Lower lobe of right lung (tissue), 2 donors: Measurements from ENCODE around the gene LPO. TPM values are rescaled to one million over a fixed set of nuclear protein-coding genes. Genes with fewer than 3 reads are reported as not detected.

ENCODE experiments used
- ATAC-seq, 2 donors: fragments of 200-7000 bp; cut with Tn5 transposase; one replicate each; pipeline ENCODE4 v1.9.1; 2020 to 2022; ENCODE audit warnings: mild to moderate bottlenecking in 2 of 2, moderate library complexity in 2 of 2
- DNase-seq: peaks from one replicate; pipeline ENCODE4 v3.0.0-alpha.2; 2020
- H3K27ac ChIP-seq: fragments of 200-600 bp; one replicate; pipeline ENCODE4 v1.8.0; 2022
- H3K27me3 ChIP-seq: fragments of 200-600 bp; one replicate; pipeline ENCODE4 v1.8.0; 2022; ENCODE audit warnings: low read depth
- H3K36me3 ChIP-seq: fragments of 200-600 bp; one replicate; pipeline ENCODE4 v1.8.0; 2022; ENCODE audit warnings: mild to moderate bottlenecking
- H3K4me1 ChIP-seq: fragments of 200-600 bp; one replicate; pipeline ENCODE4 v1.8.0; 2022
- H3K4me3 ChIP-seq: fragments of 200-600 bp; one replicate; pipeline ENCODE4 v1.8.0; 2022; ENCODE audit warnings: mild to moderate bottlenecking
- H3K9me3 ChIP-seq: fragments of 200-600 bp; one replicate; pipeline ENCODE4 v1.8.0; 2022
- intact Hi-C: fragments of 100-400 bp; cut with DNase I; formaldehyde crosslinking; loops from one replicate; pipeline ENCODE4 v1.11.0; 2022
- total RNA-seq: library from RNA; stranded (reverse); fragmentation: NEBNext Ultra II Directional; extraction: Animal tissue kit (Norgen Biotek cat#: 25700); gene quantifications from one replicate; pipeline ENCODE4 v1.2.1, GENCODE V29; 2021
- TF ChIP-seq, protein P1 (sequence below): fragments of 200-600 bp; IDR thresholded peaks from one replicate; pipeline ENCODE4 v1.8.0; 2022; ENCODE audit warnings: antibody characterized with exemption, mild to moderate bottlenecking
- donor health status: DM: no; HTN: yes; CAD: no; lungs with severe emphysema.

LPO gene
- total RNA-seq, 1 donor from 2014 or later, result not detected

DNA sequence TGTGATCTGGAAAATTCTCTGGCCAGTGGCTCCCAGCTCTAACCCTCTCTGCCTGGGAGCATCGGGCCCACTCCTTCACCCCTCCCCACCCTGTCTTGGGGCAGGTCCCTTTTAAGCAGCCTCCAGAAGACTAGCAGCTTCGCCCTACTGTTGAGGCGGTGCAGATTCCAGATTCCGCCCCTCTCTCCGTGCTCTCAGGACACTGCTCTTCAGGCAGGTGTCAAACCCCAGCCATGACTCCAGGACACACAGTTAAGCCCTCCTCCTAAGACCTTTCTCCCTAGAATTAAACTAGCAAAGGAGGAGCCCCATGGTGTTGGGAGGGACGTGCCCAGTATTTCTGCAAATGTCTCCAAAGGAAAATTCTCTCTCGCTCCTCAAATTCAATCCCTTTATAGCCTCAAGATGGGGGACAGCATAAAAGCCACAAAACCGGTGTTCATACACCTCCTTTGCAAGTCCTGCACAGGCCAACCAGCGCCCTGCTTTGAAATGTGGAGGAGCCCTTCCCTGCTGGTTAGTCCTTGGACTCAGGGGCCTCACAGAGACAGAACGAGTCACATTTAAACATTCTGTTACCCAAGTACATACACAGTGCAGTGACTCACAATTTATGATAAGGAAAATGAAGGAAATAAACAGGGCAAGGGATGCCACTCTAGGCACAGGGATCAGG is 7.2 kb downstream of the LPO start:
- no peak overlapping the region for H3K4me3 ChIP-seq
- H3K27me3 ChIP-seq, result peaks cover 44% of the 10 kb centered on the region
- intact Hi-C loops, result no loop called here
- no peak overlapping the region for H3K27ac ChIP-seq
- H3K9me3 ChIP-seq, result no peaks in the 10 kb centered on the region
- DNase-seq, result no peak
- H3K4me1 ChIP-seq, result peaks cover 11% of the 10 kb centered on the region
- no peaks in the 10 kb centered on the region for H3K36me3 ChIP-seq
- no peak for ATAC-seq
- TF ChIP-seq, protein P1, sequence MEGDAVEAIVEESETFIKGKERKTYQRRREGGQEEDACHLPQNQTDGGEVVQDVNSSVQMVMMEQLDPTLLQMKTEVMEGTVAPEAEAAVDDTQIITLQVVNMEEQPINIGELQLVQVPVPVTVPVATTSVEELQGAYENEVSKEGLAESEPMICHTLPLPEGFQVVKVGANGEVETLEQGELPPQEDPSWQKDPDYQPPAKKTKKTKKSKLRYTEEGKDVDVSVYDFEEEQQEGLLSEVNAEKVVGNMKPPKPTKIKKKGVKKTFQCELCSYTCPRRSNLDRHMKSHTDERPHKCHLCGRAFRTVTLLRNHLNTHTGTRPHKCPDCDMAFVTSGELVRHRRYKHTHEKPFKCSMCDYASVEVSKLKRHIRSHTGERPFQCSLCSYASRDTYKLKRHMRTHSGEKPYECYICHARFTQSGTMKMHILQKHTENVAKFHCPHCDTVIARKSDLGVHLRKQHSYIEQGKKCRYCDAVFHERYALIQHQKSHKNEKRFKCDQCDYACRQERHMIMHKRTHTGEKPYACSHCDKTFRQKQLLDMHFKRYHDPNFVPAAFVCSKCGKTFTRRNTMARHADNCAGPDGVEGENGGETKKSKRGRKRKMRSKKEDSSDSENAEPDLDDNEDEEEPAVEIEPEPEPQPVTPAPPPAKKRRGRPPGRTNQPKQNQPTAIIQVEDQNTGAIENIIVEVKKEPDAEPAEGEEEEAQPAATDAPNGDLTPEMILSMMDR, result no peak

DNA sequence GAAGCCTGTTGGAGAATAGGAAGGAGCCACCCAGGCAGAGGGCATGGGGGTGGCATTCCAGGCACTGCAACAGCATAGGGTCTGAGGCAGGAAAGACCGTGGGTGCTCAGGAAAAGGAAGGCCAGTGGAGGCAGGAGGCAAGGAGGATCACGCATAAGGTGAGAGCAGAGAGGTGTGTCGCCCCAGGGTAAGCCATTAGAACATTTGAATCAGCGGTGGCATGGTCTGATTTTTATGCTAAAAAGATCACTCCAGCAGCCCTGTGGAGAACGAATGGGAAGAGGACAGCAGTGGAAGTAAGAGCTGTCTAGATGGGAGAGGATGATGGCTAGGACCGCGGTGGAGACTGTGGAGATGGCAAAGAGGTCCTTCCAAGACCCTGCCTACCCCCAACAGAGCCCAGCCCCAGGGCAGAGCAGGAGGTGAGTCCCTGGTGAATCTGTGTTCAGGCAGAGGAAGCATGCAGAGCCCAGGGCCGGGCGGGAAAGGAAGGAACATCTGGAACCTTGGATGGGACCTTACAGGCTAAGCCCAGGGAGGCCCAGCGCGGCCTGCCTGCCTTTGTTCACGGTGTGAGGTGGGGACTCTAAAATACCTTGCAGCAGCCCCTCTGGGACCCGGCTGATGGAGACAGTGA is 7.8 kb downstream of the LPO start:
- intact Hi-C loops, result no loop called here
- ATAC-seq (no peak), DNase-seq (no peak)
- TF ChIP-seq, protein P1, result no peak
- H3K27ac ChIP-seq, result no peak overlapping the region
- H3K4me1 ChIP-seq, result peaks cover 11% of the 10 kb centered on the region
- H3K9me3 ChIP-seq, result no peaks in the 10 kb centered on the region
- no peak overlapping the region for H3K4me3 ChIP-seq
- H3K36me3 ChIP-seq, result no peaks in the 10 kb centered on the region
- H3K27me3 ChIP-seq, result peaks cover 42% of the 10 kb centered on the region

DNA sequence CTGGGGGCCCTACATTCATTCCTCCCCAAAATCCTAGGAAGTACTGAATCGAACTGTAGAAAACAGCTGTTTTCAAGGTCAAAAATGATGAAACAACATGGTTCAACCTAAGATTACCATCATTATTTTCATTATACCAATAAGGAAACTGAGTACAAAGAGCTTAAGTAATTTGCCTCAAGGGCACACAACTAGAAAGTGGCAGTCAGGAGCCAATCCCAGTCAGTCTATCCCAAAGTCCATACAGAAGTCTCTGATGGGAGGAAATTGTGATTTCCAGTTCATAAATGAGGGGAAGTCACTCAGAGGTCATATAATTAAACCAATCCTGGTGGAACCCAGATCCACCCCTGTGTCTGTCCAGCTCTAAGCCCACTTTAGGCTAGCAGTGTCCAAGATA is 8.4 kb downstream of the LPO start:
- Histone ChIP-seq H3K4me3 (no peak overlapping the region), H3K4me1 (peaks cover 11% of the 10 kb centered on the region), H3K36me3 (no peaks in the 10 kb centered on the region), H3K27ac (no peak overlapping the region), H3K27me3 (peaks cover 36% of the 10 kb centered on the region), H3K9me3 (no peaks in the 10 kb centered on the region)
- no peak for DNase-seq
- ATAC-seq, result no peak
- intact Hi-C loops, result no loop called here
- TF ChIP-seq, protein P1, result no peak

DNA sequence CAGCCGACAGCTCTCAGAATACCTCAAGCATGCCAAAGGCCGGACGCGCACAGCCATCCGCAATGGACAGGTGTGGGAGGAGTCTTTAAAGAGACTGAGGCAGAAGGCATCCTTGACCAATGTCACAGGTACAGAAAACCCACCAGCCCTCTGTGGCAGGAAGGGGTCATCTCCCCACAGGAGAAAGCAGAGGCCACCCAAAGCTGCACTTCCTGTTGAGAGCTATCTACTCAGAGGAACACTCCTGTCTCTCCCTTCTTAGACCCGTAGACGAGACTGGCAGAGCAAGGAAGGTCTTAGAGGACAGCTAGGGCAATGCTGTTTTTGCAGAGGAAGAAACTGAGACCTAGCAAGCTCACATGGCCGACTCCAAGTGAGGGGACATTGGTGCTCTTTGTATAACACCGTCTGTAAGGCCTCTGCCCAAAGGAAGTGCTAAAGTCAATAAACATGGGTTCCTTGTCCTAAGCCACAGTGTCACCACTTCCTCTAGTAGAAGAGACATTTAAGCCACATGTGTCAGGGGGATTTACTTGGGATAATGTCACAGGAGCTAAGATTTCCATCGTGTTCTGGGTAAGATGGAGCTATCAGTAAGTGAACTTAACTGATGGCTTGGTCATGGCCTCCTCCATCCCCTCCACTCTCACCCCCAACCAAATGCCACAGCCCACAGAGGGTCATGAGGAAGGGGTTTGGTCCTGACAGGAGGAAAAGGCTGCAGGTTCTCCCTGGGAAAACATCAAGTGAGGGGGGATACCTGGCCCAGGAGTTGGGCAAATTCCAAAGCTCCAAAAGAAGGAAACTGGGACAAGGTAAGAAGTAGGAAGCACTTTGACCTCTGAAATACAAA is 9.4 kb downstream of the LPO start:
- TF ChIP-seq, protein P1, result no peak
- Histone ChIP-seq H3K36me3 (no peaks in the 10 kb centered on the region), H3K27me3 (peaks cover 27% of the 10 kb centered on the region), H3K27ac (no peak overlapping the region), H3K9me3 (no peaks in the 10 kb centered on the region), H3K4me1 (peaks cover 11% of the 10 kb centered on the region), H3K4me3 (no peak overlapping the region)
- intact Hi-C loops, result no loop called here
- DNase-seq, result no peak
- ATAC-seq, result no peak

DNA sequence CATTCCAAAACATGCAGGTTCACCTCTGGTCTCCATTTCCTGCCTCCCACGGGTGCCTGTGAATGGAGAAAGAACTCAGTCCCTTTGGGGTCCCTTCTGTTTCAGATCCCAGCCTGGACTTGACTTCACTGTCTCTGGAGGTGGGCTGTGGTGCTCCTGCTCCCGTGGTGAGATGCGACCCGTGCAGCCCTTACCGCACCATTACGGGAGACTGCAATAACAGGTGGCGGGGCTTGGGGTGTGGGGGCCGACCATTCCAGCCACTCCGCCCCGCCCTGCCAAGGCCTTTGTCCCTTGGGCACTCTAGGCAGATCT is 10.5 kb downstream of the LPO start:
- TF ChIP-seq, protein P1, result no peak
- peaks cover 11% of the 10 kb centered on the region for H3K4me1 ChIP-seq
- H3K27ac ChIP-seq, result no peak overlapping the region
- H3K36me3 ChIP-seq, result no peaks in the 10 kb centered on the region
- DNase-seq (no peak), ATAC-seq (peak in 1 of 2 donors; percentile 9)
- H3K4me3 ChIP-seq, result peak overlapping the region; percentile 56
- intact Hi-C loops, result no loop called here
- H3K27me3 ChIP-seq, result peaks cover 19% of the 10 kb centered on the region
- no peaks in the 10 kb centered on the region for H3K9me3 ChIP-seq
